ENCODE data around the gene ARVCF. TPM values are rescaled to one million over a fixed set of nuclear protein-coding genes. Genes with fewer than 3 reads are reported as not detected.

Gene ARVCF
- polyA plus RNA-seq, 1 experiment = 5.6 TPM

DNA sequence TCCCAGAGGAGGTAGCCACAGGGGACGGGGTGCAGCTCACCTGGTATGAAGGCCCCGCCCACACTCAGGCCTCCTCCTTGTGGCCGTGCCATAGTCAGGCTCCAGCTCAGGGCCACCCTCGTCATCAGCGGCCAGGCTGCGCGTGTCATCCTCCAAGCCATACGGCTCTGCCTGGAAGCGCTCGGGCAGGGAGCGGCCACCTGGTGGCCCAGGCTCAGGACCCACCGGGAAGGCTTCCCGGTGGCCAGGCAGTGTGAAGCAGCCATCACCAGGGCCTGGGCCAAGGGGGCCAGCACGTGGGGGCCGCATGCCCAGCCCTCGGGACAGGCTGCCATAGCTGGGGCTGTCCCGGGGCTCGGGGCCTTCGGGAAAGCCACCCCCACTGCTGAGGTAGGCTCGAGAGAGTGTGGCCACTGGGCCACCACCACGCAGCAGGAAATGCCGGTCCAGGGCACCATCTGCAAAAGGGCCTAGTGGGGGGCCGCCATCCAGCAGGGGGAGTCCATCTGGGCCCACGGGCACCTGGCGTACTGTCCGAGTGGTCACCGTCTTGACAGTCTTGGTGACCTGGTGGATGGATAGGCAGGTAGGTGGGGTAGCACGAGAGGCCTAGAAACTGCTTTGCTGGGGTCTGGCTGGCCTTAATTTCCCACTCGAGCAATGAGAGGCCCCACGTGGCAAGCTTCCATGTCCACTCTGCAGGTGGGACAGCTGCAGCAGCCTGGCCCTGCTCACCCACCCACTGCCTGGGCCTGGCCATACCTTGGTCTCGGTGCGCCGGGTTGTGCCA lies 35.3 kb downstream of the ARVCF start:
- POLR2A ChIA-PET = no interaction called here

DNA sequence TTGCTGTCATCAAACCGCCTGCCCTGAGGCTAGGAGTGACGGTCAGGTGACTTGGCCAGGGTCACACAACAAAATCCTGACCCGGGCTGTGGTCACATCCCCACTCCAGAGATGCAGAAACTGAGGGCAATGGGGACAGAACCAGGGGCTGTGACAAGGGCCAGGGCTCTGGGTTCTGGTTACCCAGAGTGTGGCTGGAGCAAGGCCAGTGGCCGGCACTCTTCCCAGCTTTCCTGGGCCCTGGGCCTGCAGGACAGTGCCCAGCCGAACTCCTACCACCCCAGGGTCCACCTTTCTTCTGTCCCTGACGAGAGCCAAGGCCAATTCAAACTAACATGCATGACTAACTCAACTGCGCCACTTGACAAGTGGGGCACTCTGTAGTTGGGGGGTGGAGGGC lies 35.9 kb downstream of the ARVCF start:
- ChIA-PET CTCF (no interaction called here), POLR2A (no interaction called here)
- TF ChIP-seq, protein P1, sequence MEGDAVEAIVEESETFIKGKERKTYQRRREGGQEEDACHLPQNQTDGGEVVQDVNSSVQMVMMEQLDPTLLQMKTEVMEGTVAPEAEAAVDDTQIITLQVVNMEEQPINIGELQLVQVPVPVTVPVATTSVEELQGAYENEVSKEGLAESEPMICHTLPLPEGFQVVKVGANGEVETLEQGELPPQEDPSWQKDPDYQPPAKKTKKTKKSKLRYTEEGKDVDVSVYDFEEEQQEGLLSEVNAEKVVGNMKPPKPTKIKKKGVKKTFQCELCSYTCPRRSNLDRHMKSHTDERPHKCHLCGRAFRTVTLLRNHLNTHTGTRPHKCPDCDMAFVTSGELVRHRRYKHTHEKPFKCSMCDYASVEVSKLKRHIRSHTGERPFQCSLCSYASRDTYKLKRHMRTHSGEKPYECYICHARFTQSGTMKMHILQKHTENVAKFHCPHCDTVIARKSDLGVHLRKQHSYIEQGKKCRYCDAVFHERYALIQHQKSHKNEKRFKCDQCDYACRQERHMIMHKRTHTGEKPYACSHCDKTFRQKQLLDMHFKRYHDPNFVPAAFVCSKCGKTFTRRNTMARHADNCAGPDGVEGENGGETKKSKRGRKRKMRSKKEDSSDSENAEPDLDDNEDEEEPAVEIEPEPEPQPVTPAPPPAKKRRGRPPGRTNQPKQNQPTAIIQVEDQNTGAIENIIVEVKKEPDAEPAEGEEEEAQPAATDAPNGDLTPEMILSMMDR (IDR thresholded peaks at IDR 0.05; ENCODE audit: low read depth, low read length) = no peak
- Histone ChIP-seq H3K9me3 (ENCODE audit: control insufficient read depth, insufficient read depth, low read length) (no peaks in the 10 kb centered on the region), H3K27ac (ENCODE audit: low read depth, low read length) (no peak overlapping the region), H3K27me3 (ENCODE audit: control insufficient read depth, insufficient read depth, low read length) (no peaks in the 10 kb centered on the region), H3K4me3 (ENCODE audit: low read depth, low read length) (no peak overlapping the region)
- no peak for DNase-seq (ENCODE audit: low read depth, low spot score)

More for the DNA sequence above, 35.3 kb downstream of the ARVCF start:
- no peak overlapping the region for H3K4me3 ChIP-seq (ENCODE audit: low read depth, low read length)
- no peak for DNase-seq (ENCODE audit: low read depth, low spot score)
- H3K9me3 ChIP-seq (ENCODE audit: control insufficient read depth, insufficient read depth, low read length) = no peaks in the 10 kb centered on the region
- no peaks in the 10 kb centered on the region for H3K27me3 ChIP-seq (ENCODE audit: control insufficient read depth, insufficient read depth, low read length)
- TF ChIP-seq, protein P1 (IDR thresholded peaks at IDR 0.05; ENCODE audit: low read depth, low read length) = no peak
- no peak overlapping the region for H3K27ac ChIP-seq (ENCODE audit: low read depth, low read length)
- CTCF ChIA-PET = no interaction called here

DNA sequence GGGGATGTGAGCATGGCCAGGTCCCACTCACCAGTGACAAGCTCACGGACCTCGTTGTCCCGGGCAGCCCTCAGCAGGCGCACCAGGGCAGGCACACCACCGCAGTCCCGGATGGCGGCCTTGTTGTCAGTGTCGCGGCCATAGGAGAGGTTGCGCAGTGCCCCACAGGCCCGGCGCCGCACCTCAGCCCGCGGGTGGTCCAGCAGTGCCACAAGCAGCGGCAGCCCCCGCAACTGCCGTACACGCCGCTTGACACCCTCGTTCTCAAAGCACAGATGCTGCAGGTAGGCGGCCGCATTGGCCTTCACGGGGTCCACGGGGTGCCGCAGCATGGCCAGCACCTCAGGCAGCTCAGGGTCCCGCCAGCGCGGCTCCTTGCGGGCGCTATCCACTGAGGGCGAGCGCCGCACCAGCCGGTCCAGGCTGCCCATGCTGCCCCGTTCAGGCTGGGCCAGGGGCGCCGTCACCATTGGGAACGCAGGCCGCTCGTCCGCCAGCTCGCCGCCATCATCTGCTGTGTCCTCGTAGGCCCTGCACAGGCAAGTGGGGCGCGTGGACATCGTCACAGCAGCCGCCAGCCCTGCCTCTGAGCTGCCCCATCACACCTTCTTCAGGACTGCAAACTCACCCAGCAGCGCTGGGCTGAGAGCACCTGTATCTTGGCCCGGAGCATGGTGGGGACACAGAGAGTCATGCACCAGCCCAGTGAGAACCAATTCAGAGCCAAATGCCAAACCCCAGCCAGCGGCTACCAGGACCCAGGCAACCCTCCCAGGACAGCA lies 36.7 kb downstream of the ARVCF start:
- no peaks in the 10 kb centered on the region for H3K9me3 ChIP-seq (ENCODE audit: control insufficient read depth, insufficient read depth, low read length)
- no peaks in the 10 kb centered on the region for H3K27me3 ChIP-seq (ENCODE audit: control insufficient read depth, insufficient read depth, low read length)
- no peak overlapping the region for H3K4me3 ChIP-seq (ENCODE audit: low read depth, low read length)
- POLR2A ChIA-PET = no interaction called here
- no peak for DNase-seq (ENCODE audit: low read depth, low spot score)
- CTCF ChIA-PET = no interaction called here
- TF ChIP-seq, protein P1 (IDR thresholded peaks at IDR 0.05; ENCODE audit: low read depth, low read length) = no peak
- no peak overlapping the region for H3K27ac ChIP-seq (ENCODE audit: low read depth, low read length)

DNA sequence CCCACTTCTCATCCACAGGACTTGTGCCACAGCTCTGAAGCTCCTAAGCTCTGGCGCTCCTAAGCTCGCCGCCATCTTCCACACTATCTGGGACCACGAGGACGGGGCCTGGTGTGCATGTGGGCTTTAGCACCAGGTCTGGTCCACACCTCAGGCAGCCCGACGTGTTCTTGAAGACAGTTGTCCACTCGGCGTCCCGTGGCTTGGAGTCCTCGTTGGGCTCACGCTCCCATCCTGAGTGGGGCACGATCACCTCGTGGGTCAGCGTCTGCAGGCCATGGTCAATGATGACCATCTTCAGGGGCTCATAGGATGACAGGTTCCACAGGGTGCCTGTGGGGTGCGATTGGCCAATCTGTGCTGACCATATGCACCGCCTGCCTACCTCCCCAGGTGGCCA lies 37.9 kb downstream of the ARVCF start:
- POLR2A ChIA-PET = no interaction called here
- Histone ChIP-seq H3K4me3 (ENCODE audit: low read depth, low read length) (no peak overlapping the region), H3K27ac (ENCODE audit: low read depth, low read length) (no peak overlapping the region), H3K27me3 (ENCODE audit: control insufficient read depth, insufficient read depth, low read length) (no peaks in the 10 kb centered on the region), H3K9me3 (ENCODE audit: control insufficient read depth, insufficient read depth, low read length) (no peaks in the 10 kb centered on the region)
- DNase-seq (ENCODE audit: low read depth, low spot score) = no peak
- TF ChIP-seq, protein P1 (IDR thresholded peaks at IDR 0.05; ENCODE audit: low read depth, low read length) = no peak
- CTCF ChIA-PET = no interaction called here

All from AG04450 (cell line).